GM12875 (cell line): ENCODE results near the gene SH2D3A.
"Not testable (repeated sequence)": the region's sequence is repeated elsewhere in the genome, so short reads cannot be mapped to it uniquely, and the experiment has no call there.

Experiments
- H3K4me3 ChIP-seq: one replicate; pipeline ENCODE4 v1.5.1; 2011; ENCODE audit warnings: low read depth, low read length, control low read depth
- TF ChIP-seq, protein P1 (sequence below): IDR thresholded peaks from 2 replicates; pipeline ENCODE4 v1.5.1; 2011; ENCODE audit warnings: low read depth, mild to moderate bottlenecking, control low read depth, inconsistent platforms, low read length, moderate library complexity, borderline replicate concordance; ENCODE audit not compliant: insufficient read depth

SH2D3A gene

DNA sequence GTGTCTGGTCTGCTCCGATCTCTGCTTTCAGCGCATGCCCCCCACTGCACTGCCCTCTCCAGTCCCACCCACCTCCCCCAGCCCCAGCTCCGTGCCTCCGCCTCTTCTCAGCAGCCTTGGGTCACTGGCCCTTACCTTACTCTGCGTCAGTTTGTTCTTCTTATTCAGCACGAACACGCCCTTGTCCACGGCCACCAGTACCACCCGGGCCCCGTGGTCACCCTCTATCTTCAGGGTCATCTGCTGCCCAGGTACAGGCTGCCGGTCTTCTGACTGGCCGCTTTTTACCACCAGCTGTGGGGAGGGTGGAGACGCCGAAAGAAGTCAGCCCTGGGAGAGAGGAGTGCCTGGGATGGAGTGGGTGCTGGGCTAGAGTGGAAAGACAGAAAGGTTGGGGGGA, 57.7 kb downstream of the SH2D3A start:
- TF ChIP-seq, protein P1, sequence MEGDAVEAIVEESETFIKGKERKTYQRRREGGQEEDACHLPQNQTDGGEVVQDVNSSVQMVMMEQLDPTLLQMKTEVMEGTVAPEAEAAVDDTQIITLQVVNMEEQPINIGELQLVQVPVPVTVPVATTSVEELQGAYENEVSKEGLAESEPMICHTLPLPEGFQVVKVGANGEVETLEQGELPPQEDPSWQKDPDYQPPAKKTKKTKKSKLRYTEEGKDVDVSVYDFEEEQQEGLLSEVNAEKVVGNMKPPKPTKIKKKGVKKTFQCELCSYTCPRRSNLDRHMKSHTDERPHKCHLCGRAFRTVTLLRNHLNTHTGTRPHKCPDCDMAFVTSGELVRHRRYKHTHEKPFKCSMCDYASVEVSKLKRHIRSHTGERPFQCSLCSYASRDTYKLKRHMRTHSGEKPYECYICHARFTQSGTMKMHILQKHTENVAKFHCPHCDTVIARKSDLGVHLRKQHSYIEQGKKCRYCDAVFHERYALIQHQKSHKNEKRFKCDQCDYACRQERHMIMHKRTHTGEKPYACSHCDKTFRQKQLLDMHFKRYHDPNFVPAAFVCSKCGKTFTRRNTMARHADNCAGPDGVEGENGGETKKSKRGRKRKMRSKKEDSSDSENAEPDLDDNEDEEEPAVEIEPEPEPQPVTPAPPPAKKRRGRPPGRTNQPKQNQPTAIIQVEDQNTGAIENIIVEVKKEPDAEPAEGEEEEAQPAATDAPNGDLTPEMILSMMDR: no peak
- no peak overlapping the region for H3K4me3 ChIP-seq

DNA sequence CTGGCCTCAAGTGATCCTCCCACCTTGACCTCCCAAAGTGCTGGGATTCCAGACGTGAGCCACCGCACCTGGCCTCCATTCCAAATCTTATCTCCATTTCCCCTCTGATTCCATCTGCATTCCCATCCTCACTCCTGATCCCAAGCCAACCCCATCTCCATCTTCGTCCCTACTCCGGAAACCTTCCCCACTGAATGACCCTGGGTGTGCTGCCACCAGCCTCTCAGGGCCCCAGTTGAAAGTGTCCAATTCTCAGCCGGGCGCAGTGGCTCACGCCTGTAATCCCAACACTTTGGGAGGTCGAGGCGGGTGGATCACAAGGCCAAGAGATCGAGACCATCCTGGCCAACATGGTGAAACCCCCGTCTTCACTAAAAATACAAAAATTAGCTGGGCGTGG, 58.3 kb downstream of the SH2D3A start:
- H3K4me3 ChIP-seq: not testable (repeated sequence)

DNA sequence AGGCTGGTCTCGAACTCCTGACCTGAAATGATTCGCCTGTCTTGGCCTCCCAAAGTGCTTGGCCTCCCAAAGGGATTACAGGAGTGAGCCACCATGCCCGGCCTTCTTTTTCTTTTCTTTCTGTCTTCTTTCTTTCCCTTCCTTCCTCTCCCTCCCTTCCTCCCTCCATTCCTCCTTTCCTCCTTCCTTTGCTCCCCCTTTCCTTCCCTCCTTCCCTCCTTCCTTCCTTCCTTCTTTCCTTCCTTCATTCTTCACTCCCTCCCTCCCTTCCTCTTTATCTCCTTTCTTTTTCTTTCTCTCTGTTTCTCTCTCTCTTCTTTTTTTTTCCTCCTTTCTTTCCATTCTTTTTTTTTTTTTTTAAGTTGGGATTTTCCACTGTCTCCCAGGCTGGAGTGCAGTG, 58.9 kb downstream of the SH2D3A start:
- TF ChIP-seq, protein P1: no peak
- no peak overlapping the region for H3K4me3 ChIP-seq

DNA sequence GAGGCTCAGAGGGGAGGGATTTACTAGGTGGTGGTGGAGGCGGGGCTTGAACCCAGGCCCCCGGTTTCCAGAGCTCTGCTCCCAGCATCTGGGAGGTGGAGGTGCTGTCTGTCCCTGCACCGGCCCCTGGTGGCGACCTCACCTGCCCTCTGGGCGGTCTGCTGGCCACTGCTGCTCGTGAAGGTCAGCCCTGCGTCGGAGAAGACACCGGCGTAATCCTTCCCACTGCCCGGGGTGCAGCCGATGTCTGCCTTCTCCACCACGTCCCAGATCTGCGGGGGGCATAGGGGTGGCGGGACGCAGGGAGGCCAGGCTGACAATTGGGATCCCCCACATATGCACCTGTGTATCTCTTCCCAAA, 59.6 kb downstream of the SH2D3A start:
- TF ChIP-seq, protein P1: no peak
- no peak overlapping the region for H3K4me3 ChIP-seq

DNA sequence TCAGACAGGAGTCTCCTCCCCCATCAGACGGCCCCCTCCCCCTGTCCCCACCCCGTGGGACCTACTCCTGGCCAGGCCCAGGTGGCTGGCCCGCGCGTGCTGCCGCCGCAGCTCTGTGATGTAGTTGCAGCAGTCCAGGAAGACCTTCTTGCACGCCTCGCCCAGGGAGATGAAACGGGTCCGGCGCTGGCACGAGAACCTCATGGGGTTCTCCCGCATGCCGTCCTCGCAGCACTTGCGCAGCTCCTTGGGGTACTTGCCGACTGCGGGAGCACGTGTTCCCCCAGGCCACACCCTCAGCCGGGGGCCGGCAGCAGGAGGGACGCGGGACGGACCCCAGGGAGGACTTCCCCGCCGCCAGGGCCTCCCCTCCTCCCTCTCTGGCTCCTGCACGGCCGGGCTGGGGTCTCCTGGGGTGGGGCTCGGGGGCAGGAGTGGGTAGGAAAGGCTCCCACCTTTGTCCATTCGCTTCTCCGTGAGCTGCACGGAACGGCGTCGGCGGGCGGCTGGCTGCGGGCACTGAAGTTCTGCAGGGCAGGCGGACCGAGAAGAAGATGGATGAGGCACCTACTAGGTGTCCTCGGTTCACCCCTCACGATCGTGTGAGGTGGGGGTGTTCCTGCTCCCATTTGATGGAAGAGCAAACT, 60.1 kb downstream of the SH2D3A start:
- H3K4me3 ChIP-seq: no peak overlapping the region
- TF ChIP-seq, protein P1: no peak

DNA sequence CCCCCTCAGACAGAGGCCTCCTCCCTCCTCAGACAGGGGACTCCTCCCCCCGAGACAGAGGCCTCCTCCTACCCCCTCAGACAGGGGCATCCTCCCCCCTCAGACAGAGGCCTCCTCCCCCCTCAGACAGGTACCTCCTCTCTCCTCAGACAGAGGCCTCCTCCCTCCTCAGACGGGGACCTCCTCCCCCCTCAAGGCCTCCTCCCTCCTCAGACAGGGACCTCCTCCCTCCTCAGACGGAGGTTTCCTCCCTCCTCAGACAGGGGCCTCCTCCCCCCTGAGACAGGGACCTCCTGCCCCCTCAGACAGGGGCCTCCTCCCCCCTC, 60.6 kb downstream of the SH2D3A start:
- TF ChIP-seq, protein P1: no peak
- H3K4me3 ChIP-seq: no peak overlapping the region

DNA sequence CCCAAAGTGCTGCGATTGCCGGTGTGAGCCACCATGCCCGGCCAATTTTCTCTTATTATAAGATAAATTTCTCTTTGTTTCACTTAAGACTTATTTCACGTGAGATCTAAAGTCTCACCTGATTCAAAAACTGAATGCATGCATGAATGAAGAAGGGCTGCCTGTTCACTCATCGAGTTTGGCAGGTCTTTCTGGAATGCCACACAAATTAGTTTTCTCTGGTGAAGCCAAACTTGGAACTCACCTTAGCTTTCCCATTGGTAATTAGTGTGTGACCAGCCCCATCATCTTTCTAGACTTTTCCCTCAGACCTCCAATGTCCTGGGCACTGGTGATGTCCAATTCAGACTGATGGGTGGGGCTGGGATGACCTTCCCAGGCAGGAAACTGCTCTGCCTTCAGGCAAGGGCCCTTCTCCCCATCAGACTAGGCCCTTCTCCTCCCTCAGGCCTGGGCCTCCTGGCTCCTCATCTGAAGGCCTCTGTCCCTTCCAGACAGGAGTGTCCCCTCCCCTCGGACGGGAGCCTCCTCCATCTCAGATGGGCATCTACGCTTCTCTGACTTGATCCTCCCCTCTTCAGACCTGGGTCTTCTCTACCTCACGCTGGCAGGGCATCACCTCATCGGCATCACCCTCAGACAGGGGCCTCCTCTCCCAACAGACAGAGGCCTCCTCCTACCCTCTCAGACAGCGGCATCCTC, 61.2 kb downstream of the SH2D3A start:
- no peak overlapping the region for H3K4me3 ChIP-seq
- TF ChIP-seq, protein P1: no peak
